Stimulated activated CD4-positive, alpha-beta T cell treated with anti-CD3 and anti-CD28 coated beads, Interleukin-15, amount 100 ng/mL, for 1 hour (primary cell): ENCODE results near the gene MKLN1.
A peak's percentile ranks its signal among the peaks of the same experiment; 100 is the strongest.
"Not testable (repeated sequence)": the region's sequence is repeated elsewhere in the genome, so short reads cannot be mapped to it uniquely, and the experiment has no call there.

Experiments used
- DNase-seq, 2 donors: peaks; one replicate each; pipeline ENCODE4 v3.0.0-alpha.2; 2020; ENCODE audit warnings: low read depth in 1 of 2, low spot score in 1 of 2

Gene MKLN1

DNA sequence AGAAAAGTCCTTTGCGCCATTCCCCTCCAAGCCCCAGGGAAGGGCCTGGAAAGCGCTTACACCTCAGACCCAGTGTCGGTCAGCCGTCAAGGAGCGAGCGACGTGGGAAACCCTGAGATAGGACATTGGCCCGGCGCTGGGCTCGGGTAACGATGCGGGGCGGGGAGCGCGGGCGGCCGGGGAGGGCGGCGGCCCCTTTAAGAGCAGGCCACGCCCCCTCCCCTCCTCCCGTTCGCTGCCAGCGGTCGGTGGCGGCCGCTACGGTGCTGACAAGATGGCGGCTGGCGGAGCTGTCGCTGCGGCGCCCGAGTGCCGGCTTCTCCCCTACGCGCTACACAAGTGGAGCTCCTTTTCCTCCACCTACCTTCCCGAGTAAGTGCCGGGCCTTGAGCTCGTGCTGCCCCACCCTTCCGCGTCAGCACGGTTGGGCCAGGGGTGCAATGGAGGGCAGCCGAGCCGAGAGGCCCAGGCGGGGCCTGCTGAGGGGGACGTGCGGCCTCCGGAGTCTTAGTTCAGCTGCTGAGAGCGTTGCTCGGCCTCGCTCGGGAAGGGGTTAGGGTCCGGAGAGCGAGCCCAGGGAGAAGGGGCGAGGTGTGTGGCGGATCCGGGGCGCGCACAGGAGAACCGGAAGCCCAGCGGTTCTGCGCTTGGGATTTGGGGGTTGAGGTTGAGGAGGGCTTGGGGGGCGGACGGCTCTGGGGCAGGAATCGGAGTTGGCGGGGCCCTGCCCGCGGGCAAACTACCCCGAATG, at the start of gene MKLN1:
Gene MKLN1 (plus strand): TSS at position 251 of the 751 bp plus-strand sequence. CDS start 24 bp downstream, at position 275.
- peak; percentile 75 to 85 for DNase-seq

DNA sequence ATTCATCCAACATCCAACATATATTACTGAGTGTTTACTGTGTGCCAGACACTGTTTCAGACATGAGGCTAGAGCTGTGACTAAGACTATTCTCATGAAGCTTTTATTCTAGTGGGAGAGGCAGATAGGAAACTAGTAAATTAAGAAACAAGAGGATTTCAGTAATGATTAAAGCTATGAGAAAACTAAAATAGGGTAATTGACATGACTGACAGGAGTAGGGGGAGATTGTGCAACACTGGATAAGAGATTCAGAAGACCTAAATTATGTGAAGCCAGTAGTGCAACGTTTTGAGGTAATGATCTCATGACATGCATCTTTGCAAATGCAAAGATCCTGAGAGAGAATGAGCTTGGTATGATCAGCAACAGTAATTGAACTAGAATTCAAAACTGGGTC, 48.6 kb upstream of the MKLN1 start:
- no peak for DNase-seq

DNA sequence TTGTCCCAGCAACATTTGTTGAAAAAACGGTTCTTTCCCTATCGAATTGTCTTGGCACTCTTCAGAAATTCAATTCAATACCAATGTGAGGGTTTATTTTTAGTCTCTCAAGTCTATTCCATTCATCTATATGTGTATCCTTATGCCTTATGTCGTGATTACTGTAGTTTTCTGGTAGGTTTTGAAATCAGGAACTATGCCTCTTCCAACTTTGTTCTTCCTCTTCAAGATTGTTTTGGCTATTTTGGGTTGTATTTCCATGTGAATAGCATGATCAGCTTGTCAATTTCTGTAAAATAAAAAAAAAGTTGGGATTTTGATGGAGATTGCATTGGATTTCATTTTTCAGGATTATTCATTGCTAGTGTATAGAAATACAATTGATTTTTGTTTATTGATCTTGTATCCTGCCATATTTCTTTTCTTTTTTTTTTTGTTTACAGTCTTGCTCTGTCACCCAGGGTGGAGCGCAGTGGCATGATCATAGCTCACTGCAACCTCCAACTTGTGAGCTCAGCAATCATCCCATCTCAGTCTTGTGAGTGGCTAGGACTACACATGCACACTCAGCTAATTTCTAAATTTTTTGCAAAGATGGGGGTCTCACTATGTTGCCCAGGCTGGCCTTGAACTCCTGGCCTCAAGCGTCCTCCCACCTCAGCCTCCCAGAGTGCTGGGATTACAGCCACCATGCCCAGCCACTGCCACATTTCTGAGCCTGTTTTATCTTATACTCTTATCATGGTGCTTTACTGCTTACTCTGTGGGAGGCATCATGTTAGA, 46.2 kb upstream of the MKLN1 start:
- DNase-seq: no peak

DNA sequence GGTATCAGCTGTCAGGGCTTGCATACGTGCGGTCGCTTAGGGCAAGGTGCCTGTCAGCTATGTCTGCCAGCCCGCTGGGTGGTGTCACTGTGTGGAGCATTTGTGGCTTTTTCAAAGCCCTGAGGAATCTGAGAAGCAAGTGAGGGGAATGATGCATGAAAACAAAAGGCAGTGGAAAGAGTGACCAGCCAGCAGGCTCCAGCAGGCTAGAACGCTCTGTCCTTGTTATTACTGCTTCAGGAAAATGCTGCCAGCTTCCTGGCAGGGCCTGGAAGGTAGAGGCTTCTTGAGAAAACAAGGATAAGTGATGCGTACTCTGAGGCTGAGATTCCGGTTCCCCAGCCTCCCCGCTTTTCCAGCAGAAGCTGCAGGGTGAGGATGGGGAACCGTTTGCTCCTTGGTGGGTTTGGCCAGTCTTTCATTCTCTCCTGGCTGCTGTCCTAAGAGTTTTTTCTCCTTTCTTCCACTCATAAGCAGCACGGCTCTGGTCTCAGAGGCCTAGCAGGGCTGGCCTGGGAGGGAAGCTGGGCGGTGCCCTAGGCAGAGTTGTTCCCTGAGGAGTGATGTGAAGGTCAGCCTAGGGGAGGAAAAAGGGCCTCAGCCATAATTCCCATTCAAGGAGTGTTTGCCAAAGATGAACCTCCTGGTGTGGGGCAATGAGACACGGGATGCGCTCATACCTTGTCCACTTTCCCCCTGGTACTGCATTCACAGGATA, 42.8 kb upstream of the MKLN1 start:
- DNase-seq: no peak

DNA sequence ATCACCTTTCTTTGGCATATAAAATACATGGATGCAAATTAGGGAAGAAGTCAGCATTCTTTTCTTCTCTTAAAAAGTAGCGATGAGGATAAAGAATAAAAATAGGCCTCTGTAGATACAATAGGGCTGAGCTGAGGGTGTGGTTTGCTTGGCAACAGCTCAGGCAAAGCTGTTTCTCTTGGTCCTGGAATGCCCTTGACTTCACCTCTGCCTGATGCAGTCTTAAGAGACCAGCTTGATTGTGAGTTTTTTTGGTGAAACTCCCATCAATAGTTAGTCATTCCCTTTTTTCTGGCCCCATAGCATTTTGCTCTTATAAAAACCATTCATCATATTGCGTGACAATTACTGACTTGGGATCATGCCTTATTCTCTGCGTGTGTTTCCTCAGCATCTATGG, 42.1 kb upstream of the MKLN1 start:
- no peak for DNase-seq

DNA sequence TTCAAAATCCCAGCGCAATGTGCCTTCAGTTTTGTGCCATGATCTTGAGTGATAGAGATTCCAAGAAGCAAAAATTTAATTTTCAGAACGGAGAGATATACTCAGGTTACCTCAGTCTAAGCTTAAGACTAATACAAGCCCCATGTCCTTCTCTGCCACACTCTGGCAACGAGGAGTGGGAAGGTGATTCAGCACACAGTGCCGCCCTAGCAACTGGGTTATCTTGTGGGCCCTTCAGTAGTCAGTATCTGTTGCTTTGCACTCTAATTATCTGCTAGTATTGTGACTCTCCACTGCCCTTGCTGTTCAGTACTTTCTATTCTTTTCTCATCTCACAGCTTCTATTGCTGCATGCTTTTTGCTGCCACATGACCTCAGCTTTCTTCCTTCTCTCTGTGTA, 39.2 kb upstream of the MKLN1 start:
- no peak for DNase-seq

DNA sequence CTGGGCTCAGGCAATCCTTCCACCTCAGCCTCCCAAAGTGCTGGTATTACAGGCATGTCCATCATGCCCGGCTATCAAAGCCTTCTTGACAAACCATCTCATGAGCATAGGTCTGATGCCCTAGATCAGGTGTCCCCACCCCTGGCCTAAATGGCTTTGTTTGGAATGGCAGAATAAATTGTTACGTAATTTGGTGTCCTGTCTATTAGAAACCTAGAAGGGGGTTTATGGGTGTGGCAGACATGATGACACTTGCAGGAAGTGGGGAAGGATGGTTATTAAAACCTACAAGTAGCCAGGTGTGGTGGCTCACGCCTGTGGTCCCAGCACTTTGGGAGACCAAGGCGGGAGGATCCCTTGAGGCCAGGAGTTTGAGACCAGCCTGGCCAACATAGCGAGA, 38.6 kb upstream of the MKLN1 start:
- DNase-seq: no peak

DNA sequence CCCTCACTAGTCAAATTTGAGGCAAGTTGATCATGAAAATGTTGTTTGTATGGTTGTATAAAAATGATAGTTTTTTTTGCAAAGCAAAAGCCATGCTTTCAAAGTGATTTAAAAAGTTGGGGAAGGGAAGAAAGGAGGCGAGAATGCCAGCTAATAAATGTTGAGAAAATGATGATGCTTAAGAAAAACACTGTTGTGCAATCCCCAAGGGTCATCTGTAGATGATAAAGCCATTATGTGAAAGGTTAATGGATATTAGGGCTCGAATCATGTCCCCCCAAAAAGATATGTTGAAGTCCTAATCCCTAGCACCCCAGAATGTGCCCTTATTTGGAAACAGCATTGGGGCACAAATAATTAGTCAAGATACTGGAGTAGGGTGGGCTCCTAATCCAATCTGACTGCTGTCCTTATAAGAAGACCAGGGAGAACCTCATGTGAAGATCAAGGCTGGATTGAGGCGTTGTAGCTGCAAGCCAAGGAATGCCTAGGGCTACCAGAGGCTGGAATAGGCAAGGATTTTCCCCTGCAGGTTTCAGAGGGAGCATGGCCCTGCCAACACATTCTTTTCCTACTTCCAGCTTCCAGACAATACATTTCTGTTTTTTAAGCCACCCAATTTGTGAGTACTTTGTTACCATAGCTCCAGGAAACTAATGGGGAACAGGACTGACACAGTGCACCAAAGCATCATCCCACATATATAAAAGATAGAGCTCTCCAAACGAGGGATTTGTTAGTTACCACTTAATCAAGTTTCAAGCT, 35.4 kb upstream of the MKLN1 start:
- no peak for DNase-seq

DNA sequence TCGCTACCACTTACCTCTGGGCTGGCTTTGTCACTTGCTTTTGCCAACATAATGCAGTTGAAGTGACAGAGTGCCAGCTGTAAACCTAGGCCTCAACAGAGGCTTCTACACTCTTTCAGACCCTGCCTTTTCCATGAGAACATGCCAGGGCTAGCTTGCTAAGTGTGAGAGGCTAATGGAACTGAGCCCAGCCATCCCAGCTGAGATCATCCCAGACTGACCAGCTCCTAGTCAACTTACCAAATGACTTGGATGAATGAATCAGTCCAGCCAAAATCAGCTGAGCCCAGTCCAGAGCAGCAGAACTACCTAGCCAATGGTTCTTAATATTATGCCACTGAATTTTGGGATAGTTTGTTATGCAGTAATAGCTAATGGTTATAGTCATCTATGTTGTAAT, 34.7 kb upstream of the MKLN1 start:
- no peak for DNase-seq

DNA sequence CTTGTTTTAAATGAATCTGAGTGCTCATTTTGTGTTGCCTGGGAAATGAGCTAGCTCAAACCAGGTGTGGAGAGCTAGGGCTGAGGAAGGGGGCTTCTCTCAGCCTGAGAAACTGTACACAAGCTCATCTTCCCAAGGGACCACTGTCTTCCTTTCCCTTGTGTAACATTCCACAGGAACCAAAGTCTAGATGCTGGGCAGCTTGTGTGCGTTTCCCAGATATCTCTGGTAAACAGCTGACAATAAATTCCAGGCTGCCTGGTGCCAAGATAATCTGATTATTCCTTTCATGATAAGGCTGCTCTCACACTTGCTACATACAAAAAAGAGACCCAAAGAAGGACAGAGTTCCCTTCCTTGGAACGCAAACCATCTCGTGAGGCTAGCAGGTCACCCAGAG, 33.1 kb upstream of the MKLN1 start:
- no peak for DNase-seq

DNA sequence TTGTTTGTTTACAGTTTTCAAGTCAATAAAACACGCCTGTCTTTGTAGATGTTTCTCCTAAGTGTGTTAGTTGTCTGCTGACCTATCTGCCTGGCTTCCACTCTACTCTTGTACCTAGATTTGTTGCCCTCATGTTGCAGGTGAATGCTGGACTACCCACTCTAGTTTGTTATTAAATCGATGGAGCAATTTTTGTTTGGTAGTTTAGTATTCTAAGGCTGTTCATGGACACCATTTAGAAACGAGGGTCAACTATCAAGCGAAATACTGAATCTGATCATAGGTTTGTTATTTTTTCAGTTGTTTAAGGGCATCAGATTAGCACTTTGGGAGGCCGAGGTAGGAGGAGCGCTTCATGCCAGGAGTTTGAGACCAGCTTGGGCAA, 29.1 kb upstream of the MKLN1 start:
- DNase-seq: no peak

DNA sequence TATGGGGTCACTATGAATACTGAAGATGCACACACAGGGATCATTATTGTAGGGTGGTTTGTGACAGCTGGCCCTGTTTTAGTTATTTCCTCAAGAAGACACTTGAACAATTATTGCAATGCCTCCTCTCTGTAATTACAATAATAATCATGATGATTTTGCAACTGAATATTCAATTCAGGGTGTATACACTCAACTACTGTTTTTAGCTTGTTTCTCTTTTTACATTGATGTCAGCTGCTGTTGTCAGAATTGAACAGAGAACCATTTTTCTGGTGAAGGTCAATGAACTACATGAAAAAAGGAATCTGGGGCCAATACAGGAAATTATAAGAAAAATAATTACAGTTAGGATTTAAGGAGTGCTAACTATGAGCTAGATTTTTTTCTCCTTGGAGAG, 28.6 kb upstream of the MKLN1 start:
- no peak for DNase-seq

DNA sequence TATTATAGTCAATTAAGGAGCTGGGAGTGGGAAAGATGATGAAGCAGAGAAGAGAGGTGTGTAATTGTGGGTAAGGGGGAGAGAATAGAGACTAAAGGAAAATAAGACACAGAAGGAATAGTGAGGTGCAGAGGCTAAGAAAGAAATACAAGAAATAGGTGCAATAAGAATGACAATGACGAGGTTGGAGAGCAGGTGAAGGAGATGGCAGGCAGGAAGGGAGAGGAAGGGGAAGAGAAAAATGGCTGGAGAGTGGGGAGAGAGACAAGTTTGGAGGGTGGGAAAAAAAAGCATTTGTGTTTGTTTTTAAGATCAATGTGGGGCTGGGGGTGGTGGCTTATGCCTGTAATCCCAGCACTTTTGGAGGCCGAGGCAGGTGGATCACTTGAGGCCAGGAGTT, 27.6 kb upstream of the MKLN1 start:
- DNase-seq: no peak

DNA sequence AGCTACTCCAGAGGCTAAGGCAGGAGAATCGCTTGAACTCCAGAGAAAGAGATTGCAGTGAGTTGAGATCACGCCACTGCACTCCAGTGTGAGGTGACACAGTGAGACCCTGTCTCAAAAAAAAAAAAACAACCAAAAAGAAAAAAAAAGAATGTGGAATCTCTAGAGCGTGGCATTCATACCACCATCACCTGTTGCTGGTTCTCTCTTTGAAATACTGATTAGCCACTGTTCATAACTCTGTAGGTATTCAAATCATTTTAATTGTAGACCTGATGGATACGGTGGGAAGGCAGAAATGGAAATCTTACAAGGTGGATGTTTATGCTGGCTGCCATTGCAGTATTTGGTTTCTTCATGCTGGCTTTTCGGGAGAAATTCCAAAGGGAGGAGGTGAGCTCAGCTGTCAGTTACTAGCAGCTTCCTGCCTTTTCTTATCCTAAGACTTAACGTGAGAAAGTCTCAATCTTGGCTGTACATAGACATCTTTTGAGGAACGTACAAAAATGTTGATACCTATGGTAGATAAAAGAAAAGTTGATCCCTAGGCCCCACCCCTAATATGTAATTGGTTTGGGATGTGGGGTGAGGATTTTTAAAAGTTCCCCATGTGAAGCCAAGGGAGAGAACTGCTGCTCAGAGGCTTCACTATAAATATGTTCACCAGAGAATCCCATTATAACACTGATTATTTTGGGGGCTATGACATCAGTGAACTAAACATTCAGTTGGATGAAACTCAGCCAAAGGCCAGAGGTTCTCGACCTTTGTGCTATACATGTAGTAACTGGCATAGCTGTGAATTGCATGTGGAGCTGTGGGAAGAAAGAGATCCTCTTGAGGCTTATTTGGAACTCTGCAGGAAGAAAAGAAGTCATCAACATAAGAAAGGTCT, 26.9 kb upstream of the MKLN1 start:
- DNase-seq: no peak

DNA sequence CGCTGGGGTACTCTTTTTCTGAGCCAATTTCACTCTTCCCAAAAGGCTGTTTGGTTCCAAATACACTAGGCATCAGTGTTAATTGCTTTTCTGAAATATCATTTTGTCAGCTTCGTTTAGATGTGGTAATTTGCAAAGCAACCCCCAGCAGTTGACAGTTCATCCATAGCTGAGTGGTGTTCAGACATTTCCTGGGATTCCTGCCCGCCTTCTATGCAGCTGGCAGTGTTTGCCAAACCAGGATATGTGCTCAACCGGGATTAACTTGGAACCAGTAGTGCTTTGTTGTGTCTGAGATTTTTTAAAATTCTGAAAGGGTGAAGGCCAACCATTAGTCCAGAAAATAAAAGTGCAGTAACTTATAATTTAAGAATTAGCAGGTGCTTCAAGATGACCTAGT, 25.2 kb upstream of the MKLN1 start:
- DNase-seq: no peak

DNA sequence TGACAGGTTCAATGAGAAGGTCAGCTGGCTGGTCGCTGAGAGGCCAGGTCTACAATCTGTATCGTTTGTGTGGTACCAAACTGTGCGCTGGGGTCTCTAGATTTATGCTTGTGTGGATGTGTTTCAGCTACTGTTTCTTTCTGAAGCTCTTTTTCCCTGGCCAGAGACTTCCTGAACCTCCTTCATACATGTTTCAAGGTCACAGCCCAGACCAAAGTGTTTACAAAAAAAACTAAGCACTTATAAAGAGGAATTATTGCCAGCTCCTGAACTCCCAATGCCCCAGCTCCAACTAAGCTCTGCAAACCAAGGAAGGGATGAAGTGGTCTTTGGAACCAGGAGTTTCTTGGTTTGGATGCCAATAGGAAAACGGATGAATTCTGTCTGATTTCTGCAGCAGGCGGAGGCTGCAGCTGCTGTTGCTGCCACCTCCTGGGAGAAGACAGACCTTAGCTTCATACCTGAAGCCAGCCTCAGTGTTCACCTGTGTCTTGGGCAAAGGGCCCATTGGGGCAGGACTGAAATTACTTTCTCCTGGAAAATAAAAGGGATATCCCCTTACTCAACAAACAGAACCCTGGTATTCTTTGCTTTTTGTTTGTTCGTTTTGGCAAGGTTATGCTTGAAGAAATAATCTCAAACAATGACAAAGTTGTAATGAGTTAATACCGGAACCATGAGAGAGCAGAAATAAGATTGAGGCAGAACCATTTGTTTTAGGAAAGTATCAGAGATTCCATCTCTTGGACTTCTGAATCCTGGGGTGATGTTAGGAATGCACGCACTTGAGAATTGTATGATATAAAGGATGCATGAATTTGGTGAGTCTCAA, 24.6 kb upstream of the MKLN1 start:
- DNase-seq: no peak

DNA sequence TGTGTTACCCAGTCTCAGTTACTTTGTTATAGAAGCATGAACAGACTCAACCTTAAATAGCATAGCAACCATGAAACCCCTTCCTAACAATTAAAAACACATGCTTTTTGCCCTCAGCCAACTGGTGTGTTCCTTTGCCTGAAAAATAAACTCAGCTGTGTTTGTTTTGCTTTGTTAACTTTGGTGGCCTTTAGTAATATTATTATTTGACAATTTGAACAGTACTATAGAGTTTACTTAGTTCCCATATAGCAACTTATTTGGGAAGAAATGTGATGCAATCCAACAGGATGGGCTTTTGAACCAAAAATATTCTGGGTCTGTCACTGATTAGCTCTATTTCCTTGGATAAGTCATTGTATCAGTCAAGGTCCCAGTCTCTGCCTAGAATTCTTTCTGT, 22.5 kb upstream of the MKLN1 start:
- no peak for DNase-seq

DNA sequence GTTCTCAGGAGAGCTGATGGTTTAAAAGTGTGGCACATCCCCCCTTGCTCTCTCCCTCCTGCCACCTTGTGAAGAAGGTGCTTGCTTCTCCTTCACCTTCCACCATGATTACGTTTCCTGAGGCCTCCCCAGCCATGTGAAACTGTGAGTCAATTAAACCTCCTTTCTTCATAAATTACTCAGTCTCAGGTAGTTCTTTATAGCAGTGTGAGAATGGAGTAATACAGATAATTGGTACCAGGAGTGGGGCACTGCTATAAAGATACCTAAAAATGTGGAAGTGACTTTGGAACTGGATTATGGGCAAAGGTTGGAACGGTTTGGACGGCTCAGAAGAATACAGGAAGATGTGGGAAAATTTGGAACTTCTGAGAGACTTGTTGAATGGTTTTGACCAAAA, 21.6 kb upstream of the MKLN1 start:
- not testable (repeated sequence) for DNase-seq

DNA sequence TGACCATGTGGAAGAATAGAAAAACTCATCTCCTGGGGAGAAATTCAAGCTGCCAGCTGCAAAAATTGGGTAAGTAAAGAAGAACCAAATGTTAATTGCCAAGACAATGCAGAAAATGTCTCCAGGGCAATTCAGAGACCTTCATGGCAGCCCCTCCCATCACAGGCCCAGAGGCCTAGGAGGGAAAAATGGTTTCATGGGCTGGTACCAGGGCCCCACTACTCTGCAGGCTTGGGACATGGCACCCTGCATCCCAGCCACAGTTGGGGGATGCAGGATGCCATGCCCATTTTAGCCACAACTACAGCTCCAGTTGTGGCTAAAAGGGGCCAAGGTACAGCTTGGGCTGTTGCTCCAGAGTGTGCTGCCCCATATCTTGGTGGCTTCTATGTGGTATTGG, 20.9 kb upstream of the MKLN1 start:
- no peak for DNase-seq
